OCI-LY7 (cell line): ENCODE results near the gene MEIS2.

ENCODE experiments used
- EZH2phosphoT487 ChIP-seq: fragments of 200-600 bp; sonication (generic); IDR thresholded peaks from 2 replicates; pipeline ENCODE4 v1.6.1; 2018; ENCODE audit warnings: low read depth, borderline replicate concordance, mild to moderate bottlenecking, mixed run types, antibody characterized with exemption, low read length, moderate library complexity, mixed read lengths
- TF ChIP-seq, protein P1 (sequence below): fragments of 200-600 bp; sonication (generic); conservative IDR thresholded peaks from 2 replicates; pipeline ENCODE4 v1.5.1; 2014; ENCODE audit warnings: mild to moderate bottlenecking, antibody characterized with exemption, low read length, moderate library complexity, mixed read lengths

DNA sequence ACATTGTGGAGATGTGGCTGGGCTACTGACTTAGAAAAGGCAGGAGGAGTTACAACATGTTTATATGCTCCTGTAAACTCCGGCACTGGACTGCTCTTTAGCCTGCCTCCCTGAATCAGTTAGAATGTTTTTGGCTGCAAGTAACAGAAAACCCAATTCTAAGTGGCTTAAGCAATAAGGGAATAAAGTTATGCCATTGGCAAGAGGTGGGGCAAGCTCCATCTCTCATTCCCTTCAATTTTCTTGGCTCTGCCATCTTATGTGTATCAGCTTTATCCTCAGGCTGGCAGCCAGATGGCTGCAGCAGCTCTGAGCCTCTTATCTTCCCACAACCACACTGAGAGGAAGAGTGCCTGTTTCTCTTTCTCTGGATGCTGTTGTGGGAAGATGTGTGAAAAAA lies 22.4 kb upstream of the MEIS2 start:
- TF ChIP-seq, protein P1, sequence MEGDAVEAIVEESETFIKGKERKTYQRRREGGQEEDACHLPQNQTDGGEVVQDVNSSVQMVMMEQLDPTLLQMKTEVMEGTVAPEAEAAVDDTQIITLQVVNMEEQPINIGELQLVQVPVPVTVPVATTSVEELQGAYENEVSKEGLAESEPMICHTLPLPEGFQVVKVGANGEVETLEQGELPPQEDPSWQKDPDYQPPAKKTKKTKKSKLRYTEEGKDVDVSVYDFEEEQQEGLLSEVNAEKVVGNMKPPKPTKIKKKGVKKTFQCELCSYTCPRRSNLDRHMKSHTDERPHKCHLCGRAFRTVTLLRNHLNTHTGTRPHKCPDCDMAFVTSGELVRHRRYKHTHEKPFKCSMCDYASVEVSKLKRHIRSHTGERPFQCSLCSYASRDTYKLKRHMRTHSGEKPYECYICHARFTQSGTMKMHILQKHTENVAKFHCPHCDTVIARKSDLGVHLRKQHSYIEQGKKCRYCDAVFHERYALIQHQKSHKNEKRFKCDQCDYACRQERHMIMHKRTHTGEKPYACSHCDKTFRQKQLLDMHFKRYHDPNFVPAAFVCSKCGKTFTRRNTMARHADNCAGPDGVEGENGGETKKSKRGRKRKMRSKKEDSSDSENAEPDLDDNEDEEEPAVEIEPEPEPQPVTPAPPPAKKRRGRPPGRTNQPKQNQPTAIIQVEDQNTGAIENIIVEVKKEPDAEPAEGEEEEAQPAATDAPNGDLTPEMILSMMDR: no peak
- no peak for TF ChIP-seq EZH2phosphoT487
